ENCODE measurements around the gene SPRN. TPM values are rescaled to one million over a fixed set of nuclear protein-coding genes. Genes with fewer than 3 reads are reported as not detected.
"Not testable (repeated sequence)": the region's sequence is repeated elsewhere in the genome, so short reads cannot be mapped to it uniquely, and the experiment has no call there.

The SPRN gene
- total RNA-seq, 4 donors from 2014 or later, result 0.13 to 0.19 TPM; not detected in 2

DNA sequence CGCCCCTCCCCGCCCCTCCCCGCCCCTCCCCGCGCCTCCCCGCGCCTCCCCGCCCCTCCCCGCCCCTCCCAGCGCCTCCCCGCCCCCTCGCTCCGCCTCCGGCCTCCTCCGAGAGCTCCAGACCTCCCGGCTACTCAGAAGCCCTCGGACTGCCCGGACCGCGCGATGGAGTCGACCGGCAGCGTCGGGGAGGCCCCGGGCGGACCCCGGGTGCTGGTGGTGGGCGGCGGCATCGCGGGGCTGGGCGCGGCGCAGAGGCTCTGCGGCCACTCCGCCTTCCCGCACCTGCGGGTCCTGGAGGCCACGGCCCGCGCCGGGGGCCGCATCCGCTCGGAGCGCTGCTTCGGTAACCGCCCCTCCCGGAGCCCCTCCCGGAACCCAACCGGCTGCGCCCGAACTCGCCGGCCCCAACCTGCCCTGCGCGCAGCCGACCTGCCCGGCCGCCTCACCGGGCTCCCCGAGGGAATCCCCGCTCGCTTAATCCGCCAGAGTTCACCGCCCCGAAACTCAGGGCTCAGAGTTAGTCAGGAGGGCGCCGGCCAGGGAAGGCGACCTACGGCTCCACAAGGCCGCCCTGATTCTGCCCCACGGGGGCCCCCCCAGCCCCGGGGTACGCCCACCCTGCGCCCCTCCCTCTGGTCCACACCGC, 45.1 kb downstream of the SPRN start, which contains the start of gene PAOX:
TSS of gene PAOX (plus strand) at position 111 of the 649 bp plus-strand sequence. CDS start at position 166, 55 bp downstream.
- WGBS, 2 donors, result 5 to 10% methylated on average over 15 to 43 of the region's 78 CpGs
- peak in 1 of 2 donors; percentile 40 for DNase-seq (ENCODE audit: low spot score in 2 of 2)
- intact Hi-C loops (cut with DNase I; ENCODE audit: low total_unique reads), result no loop called here

DNA sequence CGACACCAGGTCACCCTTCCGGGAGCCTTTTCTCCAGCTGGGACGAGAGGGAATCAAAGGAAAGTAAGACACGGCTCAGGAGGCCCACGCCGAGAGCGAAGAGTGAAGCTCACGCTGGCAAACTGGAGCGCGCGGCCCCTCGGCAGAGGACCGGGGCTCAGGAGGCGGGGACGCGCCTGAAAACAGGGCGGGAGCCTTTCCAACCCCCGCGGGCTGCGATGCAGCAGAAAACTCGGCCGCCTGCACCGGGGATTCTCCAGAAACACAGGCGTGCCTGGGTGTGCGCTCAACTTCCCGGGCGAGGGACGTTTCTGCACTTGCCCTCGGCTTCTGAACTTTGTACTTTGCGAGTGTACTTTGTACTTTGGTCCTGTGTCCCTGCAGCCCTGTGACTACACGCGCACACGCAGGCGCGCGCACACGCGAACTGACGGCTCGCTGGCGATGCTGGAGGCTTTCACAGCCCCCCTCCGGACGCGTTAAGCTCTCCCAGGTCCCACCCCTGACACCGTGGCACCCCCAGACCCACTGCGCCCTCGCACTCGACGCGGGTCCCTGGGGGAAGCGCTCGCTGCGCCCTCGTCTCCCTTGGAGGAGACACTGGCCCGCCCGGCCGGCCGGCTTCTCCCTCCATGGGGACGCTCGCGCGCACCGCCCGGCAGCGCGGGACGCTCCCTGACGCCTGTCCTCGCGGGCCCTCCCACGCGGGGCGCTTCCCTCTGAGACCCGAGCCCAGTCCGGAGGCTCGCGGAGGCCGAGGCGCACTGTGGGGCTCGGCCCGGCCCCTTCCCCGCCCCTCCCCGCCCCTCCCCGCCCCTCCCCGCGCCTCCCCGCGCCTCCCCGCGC, 46.0 kb downstream of the SPRN start:
- TF ChIP-seq POLR2A (IDR thresholded peaks at IDR 0.05), result no peak
- TF ChIP-seq, protein P1, sequence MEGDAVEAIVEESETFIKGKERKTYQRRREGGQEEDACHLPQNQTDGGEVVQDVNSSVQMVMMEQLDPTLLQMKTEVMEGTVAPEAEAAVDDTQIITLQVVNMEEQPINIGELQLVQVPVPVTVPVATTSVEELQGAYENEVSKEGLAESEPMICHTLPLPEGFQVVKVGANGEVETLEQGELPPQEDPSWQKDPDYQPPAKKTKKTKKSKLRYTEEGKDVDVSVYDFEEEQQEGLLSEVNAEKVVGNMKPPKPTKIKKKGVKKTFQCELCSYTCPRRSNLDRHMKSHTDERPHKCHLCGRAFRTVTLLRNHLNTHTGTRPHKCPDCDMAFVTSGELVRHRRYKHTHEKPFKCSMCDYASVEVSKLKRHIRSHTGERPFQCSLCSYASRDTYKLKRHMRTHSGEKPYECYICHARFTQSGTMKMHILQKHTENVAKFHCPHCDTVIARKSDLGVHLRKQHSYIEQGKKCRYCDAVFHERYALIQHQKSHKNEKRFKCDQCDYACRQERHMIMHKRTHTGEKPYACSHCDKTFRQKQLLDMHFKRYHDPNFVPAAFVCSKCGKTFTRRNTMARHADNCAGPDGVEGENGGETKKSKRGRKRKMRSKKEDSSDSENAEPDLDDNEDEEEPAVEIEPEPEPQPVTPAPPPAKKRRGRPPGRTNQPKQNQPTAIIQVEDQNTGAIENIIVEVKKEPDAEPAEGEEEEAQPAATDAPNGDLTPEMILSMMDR (IDR thresholded peaks at IDR 0.05), result no peak
- intact Hi-C loops (cut with DNase I; ENCODE audit: low total_unique reads), result no loop called here
- peak in 1 of 2 donors; percentile 44 for DNase-seq (ENCODE audit: low spot score in 2 of 2)
- H3K4me3 ChIP-seq (ENCODE audit: low read depth, poor library complexity, severe bottlenecking), result peak overlapping the region; percentile 53
- 1% methylated on average over 31 to 47 of the region's 90 CpGs for WGBS, 2 donors

More for the DNA sequence above, 45.1 kb downstream of the SPRN start, which contains the start of gene PAOX:
- peak within 1 kb of the TSS; percentile 53 for H3K4me3 ChIP-seq (ENCODE audit: low read depth, poor library complexity, severe bottlenecking)
- TF ChIP-seq, protein P1 (IDR thresholded peaks at IDR 0.05), result no peak
- TF ChIP-seq POLR2A (IDR thresholded peaks at IDR 0.05), result no peak

DNA sequence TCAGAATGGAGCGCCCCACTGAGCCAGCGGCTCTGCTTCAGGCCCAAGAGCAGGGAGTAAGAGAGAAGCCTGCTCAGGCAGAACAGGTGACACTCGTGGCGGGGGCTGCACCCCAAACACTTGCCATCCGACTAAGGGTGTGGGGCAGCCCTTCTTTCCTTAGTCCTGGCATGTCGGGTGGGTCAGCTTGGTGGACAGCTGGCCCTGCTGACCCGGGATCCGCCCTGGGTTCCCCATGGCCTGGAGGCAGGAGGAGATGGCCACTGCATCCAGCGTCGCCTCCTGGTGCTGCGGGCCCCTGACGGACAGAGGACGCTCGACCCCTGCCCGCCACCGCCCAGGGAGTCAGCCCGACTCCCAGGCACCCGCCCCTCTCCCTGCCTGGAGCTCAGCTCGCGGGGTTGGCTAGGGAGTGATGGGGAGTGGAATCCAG, 46.6 kb downstream of the SPRN start:
- peak overlapping the region; percentile 53 for H3K4me3 ChIP-seq (ENCODE audit: low read depth, poor library complexity, severe bottlenecking)
- TF ChIP-seq, protein P1 (IDR thresholded peaks at IDR 0.05), result no peak
- TF ChIP-seq POLR2A (IDR thresholded peaks at IDR 0.05), result no peak
- intact Hi-C loops (cut with DNase I; ENCODE audit: low total_unique reads), result no loop called here
- no peak for DNase-seq (ENCODE audit: low spot score in 2 of 2)
- WGBS, 2 donors, result 17 to 23% methylated on average over 17 to 20 of the region's 20 CpGs

DNA sequence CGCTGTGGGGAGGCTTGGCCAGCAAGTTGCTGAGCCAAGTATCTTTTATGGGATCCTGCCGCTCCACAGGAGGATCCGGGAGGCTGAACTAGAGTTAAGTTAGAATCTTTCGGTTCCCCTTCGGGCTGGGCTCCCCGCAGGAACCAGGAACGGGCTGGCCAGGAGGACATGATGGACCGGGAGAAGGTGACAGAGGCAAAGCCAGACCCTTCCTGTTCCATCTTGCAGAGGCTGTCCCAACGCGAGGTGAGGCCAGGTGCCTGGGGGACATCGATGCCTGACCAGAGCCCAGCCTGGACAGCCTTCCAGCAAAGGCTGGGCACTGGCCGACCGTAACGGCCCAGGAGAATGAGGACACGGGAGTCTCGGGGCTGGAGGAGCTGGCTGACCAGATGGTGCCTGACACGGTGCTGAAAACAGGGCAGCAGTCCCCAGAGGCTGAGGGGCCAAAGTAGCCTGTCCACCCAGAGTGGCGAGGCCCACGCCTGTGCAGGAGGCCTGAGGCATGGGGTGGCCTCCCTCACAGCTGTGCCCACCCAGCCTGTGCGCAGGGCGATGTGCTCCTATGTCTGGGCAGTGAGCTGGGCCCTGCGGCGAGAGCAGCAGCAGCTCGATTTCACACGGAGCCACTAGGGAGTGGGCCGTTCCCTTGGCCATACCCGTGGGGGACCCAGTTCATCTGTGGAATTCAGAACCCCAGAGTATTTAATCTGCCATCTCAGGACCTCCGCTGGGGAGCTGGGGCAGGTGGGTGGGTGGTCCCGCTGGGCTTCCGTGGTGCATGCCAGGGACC, 47.2 kb downstream of the SPRN start:
- 91% methylated on average over 19 to 30 of the region's 30 CpGs for whole genome bisulfite sequencing, 2 donors
- no peak for TF ChIP-seq POLR2A (IDR thresholded peaks at IDR 0.05)
- TF ChIP-seq, protein P1 (IDR thresholded peaks at IDR 0.05), result no peak
- no peak overlapping the region for H3K4me3 ChIP-seq (ENCODE audit: low read depth, poor library complexity, severe bottlenecking)
- intact Hi-C loops (cut with DNase I; ENCODE audit: low total_unique reads), result no loop called here
- no peak for DNase-seq (ENCODE audit: low spot score in 2 of 2)

DNA sequence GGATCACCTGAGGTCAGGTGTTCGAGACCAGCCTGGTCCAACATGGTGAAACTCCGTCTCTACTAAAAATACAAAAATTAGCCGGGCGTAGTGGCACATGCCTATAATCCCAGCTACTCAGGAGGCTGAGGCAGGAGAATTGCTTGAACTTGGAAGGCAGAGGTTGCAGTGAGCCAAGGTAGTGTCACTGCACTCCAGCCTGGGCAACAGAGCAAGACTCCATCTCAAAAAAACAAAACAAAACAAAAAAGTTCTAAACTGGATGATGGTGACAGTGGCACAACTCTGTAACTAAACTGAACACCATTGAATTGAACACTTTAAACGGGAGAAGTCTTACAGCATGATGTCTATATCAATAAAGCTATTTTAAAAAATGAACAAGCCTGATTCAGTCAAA, 48.2 kb downstream of the SPRN start:
- 87 to 91% methylated on average over 5 of the region's 5 CpGs for WGBS, 2 donors
- DNase-seq (ENCODE audit: low spot score in 2 of 2); intact Hi-C loops (cut with DNase I; ENCODE audit: low total_unique reads); H3K4me3 ChIP-seq (ENCODE audit: low read depth, poor library complexity, severe bottlenecking): not testable (repeated sequence)

Data from lower leg skin (tissue), 4 donors.